OCI-LY3 (cell line): ENCODE results near the gene EPS15.

Experiments
- CTCF ChIP-seq: fragments of 200-600, 300-600 bp; sonication (generic); IDR thresholded peaks from 2 replicates; pipeline ENCODE4 v1.5.1; 2014; ENCODE audit warnings: antibody characterized with exemption, low read length, low read depth
- EZH2phosphoT487 ChIP-seq: fragments of 200-600 bp; shearing (Covaris generic); IDR thresholded peaks from 2 replicates; pipeline ENCODE4 v1.6.1; 2018; ENCODE audit warnings: antibody characterized with exemption, mixed run types, low read depth

GRCh38 chr1:51351907-51352306, 167.2 kb downstream of the EPS15 start:
- TF ChIP-seq CTCF (no peak), EZH2phosphoT487 (no peak)
